ENCODE results near the gene CDKAL1.

The CDKAL1 gene

GRCh38 chr6:20960067-20960466 lies 425.8 kb downstream of the CDKAL1 start:
- DNase-seq (ENCODE audit: low spot score), result no peak

DNA sequence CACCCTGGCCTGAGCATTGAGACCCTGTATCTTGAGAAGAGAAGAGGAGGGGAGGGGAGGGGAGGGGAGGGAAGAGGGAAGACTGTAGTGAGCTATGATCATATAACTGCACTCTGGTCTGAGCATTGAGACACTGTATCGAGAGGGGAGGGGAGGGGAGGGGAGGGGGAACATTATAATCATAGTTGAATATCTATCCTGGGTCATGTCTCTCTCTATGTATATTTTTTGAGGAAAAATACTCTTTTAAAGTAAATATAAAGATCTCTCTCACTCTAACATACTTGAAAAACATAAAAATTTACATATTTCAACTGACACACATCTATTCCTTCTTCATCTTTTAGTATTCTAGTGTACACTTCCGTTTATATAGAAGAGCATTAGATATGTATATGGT lies 431.0 kb downstream of the CDKAL1 start:
- DNase-seq (ENCODE audit: low spot score), result no peak

DNA sequence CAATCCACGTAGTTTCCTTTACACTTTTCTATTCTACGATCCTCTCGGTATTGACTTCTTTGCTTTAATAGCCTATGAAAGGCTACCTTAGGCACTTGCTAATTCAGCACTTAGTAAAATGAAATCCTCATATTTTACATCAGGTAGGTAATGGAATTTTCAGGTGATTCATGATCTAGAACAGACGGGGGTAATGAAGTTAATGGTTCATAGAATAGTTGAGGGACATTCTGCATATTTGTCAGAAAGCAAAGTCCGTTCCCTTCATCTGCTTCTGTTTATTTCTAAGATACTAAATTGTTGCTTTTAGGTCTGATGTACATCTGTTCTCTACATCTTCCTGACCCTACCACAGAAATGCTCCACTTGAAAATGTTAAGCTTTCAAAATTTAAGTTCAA lies 431.7 kb downstream of the CDKAL1 start:
- no peak for DNase-seq (ENCODE audit: low spot score)

- DNase-seq (ENCODE audit: low spot score), result no peak
These were observed 435.3 kb downstream of the CDKAL1 start for GRCh38 chr6:20969551-20969950.

GRCh38 chr6:20976391-20976918 lies 442.2 kb downstream of the CDKAL1 start:
- DNase-seq (ENCODE audit: low spot score), result no peak

GRCh38 chr6:20978151-20978614 lies 443.9 kb downstream of the CDKAL1 start:
- DNase-seq (ENCODE audit: low spot score), result no peak

DNA sequence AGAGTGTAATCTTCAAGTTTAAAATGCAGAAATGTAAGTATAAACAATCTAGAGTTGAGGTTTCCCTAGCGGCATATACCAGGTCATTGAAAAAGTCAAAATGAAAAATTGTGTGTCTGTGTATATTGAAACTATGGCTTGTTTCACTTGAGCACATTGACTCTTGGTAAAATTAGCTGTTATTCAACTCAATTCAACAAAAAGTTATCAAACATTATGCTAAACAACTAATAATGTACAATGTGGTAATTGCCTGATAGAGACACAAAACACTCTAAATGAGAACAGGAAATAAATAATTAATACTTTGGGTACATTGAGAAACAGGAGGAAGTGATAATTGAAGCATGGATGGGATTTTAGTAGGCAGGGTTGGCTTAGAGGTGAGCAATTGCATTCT lies 444.8 kb downstream of the CDKAL1 start:
- DNase-seq (ENCODE audit: low spot score), result no peak

DNA sequence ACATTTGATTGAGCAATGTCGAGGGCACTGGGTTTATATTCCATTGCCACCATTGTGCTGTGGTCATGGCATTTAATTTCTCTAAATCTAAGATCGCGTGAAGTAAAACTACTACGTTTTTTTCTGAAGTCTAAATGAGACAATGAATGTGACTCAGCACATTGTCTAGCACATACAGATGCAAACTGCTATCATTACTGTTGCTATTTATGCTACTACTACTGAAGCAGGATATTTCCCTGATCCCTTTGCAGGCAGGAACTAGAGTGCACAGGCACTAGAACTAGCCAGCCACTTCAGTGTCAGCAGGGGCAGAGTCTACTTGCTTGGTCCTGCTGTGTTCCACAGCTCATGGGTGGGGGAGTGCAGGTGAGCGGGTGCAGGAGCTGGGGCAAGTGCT lies 449.7 kb downstream of the CDKAL1 start:
- no peak for DNase-seq (ENCODE audit: low spot score)

DNA sequence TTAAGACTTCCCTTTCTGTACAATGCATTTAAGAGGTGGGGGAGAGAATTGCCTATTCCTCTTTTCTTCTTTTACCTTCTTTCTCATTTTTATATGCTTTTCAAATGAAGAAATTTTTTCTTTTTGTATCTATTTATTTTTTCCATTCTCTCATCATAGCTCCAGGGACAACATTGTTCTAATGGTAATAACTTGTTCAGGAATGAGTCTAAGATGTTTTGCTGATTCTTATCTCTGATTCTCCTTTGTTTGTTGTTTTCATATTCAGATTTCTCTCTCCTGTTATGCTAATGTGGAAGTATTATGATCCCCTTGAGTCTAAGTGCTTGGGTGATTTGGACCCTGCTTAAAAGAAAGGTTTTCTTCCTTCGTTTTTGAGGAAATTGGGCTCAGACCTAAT lies 451.6 kb downstream of the CDKAL1 start:
- no peak for DNase-seq (ENCODE audit: low spot score)

DNA sequence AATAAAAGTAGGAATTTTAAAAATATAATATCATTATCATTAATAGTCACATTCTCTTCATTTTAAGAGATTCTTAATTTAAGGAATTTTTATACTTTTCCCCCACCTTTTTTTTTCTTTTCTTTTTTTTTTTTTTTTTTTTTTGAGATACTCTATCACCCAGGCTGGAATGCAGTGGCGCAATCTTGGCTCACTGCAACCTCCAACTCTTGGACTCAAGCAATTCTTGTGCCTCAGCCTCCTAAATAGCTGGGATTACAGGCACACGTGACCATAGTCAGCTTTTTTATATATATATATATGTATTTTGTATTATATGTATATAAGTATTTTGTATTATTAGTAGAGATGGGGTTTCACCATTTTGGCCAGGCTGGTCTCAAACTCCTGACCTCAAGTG lies 457.7 kb downstream of the CDKAL1 start:
- no peak for DNase-seq (ENCODE audit: low spot score)

DNA sequence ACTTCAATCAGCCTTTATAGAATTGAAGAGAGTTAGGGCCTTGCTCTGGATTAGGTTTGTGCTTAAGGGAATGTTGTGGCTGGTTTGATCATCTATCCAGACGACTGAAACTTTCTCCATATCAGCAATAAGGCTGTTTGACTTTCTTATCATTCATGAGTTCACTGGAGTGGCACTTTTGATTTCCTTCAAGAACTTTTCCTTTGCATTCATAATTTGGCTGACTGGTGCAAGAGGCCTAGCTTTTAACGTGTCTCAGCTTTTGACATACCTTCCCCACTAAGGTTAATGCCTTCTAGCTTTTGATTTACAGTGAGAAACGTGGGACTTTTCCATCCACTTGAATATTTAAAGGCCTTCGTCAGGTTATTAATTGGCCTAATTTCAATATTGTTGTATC lies 461.8 kb downstream of the CDKAL1 start:
- DNase-seq (ENCODE audit: low spot score), result no peak

DNA sequence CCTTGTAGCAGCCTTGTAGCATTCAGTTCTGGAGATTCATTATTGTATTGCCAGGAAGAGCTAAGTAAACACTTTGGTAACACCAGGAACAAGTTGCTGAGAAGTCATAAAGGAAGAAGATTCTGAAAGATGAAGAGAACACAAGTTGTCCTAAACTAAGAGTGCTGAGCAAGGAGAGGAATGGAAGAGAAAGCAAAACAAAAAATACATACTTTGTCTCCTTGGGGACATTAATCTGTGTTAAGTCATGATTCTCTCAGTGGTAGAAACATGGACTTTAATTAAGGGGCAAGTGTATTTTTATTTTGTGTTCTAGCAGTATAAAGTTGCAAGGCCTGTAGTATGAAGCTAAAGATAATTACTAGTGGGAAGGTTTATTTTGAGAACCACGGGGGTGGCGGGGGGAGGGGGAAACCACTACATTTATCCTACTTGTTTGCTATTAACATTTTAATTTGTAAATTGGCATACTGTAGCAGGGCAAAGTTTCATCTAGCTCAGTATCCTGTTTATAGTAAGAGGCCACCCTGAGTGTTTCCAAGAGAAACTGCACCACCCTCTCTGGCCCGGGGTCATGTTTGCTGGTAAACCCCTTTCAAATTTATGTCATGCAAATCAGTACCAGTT lies 463.0 kb downstream of the CDKAL1 start:
- no peak for DNase-seq (ENCODE audit: low spot score)

DNA sequence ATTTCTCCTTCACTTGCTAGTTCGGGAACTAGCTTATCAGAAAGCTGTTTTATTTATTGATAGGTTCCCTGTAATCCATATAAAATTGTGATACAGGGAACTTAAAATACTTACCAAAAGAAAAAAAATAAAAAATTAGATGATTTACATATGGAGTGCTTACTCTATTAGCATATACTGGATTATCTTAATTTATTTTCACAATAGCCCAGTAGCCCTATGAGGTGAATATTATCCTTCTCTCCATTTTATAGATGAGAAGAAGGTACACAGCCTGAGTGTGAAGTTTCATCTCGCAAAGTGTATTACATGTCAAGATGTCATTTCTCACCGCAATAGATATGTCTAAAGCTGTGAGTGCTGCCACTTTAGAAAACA lies 463.5 kb downstream of the CDKAL1 start:
- no peak for DNase-seq (ENCODE audit: low spot score)

- no peak for DNase-seq (ENCODE audit: low spot score)
These were observed 464.6 kb downstream of the CDKAL1 start for GRCh38 chr6:20998748-20999448.

- DNase-seq (ENCODE audit: low spot score), result no peak
These were observed 466.1 kb downstream of the CDKAL1 start for GRCh38 chr6:21000331-21000801.

GRCh38 chr6:21001736-21002135 lies 467.5 kb downstream of the CDKAL1 start:
- DNase-seq (ENCODE audit: low spot score), result no peak

DNA sequence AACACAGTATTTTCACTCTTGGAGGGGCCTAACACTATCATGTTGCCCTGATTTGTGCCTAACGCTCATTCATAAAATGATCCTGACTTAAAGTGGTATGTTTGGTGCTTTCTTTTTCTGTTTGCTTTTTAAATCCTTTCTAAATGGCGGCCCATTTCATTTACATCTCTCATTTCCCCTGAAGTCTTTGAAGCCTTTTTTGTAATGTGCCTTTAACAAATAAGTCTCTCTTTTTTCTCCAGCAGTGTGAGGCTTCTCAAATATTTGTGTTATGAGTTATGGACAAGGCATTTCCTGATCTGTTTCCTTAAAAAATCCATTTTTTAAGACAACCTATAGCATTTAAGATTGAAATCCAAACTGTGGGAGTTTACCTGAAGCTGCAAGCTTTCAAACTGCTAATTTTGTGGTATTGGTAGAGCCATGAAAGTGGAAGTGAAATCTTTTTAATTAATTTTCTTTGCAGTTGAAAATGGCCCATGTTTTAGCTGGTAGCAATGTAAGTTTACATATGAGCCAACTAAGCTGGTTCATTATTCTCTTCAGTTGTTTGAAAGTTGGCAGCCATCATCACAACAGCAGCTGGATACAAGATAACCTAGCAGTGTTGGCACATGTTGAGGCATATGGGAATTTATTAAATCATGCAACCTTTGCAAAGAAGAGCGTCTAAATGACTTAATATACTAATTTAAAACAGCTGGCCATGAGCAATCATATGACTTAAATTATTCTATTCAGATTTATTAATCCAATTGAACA lies 469.7 kb downstream of the CDKAL1 start:
- no peak for DNase-seq (ENCODE audit: low spot score)

DNA sequence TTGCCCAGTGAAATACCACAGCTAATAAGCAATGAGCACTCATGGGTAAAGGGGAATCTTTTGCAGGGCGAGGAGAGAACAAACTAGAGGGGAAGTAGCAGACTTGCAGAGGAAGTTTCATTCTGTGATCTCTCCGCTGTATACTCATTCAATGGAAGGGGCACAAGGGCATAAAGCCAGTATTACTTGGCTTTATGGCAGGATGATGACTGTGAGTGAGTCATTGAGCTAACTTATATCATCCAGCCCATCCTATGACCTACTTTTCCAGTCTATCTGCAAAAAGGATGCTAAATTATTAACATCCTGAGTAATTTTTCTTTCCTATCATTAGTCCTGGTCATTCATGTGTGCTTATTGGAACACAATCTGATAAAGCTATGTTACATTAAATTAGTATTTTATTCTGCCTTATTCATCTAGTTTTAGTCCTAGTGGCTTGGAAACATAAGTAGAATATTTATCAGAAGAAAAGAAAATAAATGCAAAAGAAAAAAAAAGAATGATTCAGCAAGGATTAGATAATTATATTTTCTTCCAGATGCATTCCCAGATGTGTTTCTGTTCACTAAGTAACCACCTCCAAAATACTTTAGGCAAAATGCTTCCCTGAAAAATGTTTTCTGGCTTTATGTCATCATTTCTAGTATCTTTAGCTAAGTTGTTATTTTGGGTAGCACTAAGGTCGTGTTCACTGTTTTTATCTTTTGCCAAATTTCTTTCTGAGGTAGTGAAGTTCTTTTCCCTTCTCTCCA lies 471.7 kb downstream of the CDKAL1 start:
- no peak for DNase-seq (ENCODE audit: low spot score)

DNA sequence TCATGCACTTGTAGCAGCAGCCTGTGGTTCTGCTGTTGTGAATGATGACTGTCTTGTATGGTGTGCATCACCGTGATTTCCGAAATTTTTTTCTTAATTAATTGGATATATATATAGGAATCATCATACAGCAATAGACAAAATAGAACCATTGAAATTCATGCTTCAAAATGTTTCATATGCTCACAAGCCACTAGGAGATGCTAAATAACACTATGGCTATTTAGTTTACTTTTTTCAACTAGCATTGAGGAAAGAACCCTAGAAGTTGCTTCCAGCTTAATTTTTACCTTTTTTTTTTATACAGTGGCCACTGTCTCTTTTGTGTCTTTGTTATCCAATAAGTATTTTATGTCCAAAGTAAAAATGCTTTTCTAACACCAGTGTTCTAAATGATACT lies 485.4 kb downstream of the CDKAL1 start:
- no peak for DNase-seq (ENCODE audit: low spot score)

- no peak for DNase-seq (ENCODE audit: low spot score)
These were observed 488.3 kb downstream of the CDKAL1 start for GRCh38 chr6:21022343-21023107.

DNA sequence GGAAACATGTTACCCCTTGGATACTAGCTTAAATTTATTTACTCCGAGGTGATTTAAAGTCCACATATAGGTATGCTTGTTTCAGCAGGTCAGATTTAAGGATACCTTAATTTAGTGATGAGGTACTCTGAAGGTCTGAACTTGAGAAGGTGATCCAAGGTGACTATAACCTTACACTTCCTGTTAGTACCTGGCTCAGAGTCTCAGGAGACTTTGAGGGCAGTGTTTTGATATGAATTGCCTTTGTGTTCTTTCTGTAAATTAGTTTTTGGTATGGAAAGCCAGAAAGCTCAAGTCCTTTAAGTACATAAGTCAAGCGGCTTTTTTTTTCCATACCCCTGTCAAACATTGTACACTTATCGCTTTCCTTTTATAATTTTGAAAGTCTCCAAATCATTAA lies 489.0 kb downstream of the CDKAL1 start:
- DNase-seq (ENCODE audit: low spot score), result no peak

Data from CD4-positive, alpha-beta T cell treated with Interleukin-15 for 4 hours (primary cell).